ENCODE measurements around the gene SMCO2. TPM values are rescaled to one million over a fixed set of nuclear protein-coding genes. Genes with fewer than 3 reads are reported as not detected.

Gene SMCO2
- total and polyA plus RNA-seq, 9 of the 15 experiments (the other 6 are each of a cell fraction or from before 2014, with no cell fraction given), result not detected

DNA sequence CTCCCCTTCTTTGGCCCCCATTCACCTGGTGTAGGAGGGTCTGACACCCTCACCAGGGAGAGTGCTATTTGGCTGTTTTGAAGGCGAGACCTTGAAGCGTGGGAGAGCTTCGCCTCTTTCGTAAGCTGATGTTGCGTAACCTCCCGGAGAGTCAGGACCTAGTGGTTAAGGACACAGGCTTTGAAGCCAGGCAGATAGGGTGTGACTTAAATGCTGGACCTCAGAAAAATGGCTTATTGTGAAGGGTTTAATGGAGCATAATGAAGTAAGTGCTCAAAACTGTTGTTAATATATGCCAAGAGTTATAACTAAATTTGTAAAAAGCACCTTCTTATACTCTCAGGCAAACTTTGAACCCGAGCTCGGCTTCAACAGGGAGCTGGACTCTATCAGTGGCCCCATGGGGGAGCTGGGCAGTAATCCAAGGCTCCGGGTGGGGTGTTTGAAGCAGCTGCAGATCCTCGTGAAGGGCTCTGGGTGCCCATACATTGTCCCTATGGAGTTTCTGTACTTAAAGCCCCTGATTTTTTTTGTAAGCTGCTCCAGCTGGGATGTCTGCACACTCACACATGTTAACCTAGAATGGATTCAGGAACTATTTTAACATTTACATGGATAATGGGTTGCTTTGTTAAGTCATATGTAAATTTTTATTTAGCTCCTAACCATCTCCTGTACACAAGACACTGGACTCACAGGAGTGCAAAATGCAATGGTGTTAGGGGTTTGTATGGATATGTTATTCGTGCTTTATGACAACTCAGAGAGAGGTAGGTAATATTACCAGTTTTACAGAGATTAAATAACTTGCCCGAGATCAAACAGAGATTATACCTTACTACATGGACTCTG is 103.5 kb downstream of the SMCO2 start (continued):
- TF ChIP-seq ZNF175 (CRISPR knock-in tag; IDR thresholded peaks at IDR 0.05; ENCODE audit: low read depth), result no peak
- no peak for TF ChIP-seq ZNF76 (CRISPR knock-in tag; IDR thresholded peaks at IDR 0.05; ENCODE audit: borderline replicate concordance)
- TF ChIP-seq TRIM24 (IDR thresholded peaks at IDR 0.05), result peak; percentile 86 to 90
- TF ChIP-seq ZKSCAN3 (CRISPR knock-in tag; IDR thresholded peaks at IDR 0.05), result no peak
- TF ChIP-seq HDAC2 (IDR thresholded peaks at IDR 0.05), result 0 out of 2 replicates have a peak, but pooled peaks have one; percentile 22
- no peak for TF ChIP-seq ZSCAN29 (IDR thresholded peaks at IDR 0.05)
- no peak for TF ChIP-seq ZFP30 (CRISPR knock-in tag; IDR thresholded peaks at IDR 0.05; ENCODE audit: borderline replicate concordance)
- TF ChIP-seq ZNF695 (CRISPR knock-in tag; IDR thresholded peaks at IDR 0.05), result no peak
- no peak for TF ChIP-seq ZNF134 (CRISPR knock-in tag; conservative IDR thresholded peaks at IDR 0.05)
- TF ChIP-seq BRCA1 (IDR thresholded peaks at IDR 0.05), result no peak
- no peak for TF ChIP-seq BRCA1 (CRISPR knock-in tag; IDR thresholded peaks at IDR 0.05)
- TF ChIP-seq CTBP1 (IDR thresholded peaks at IDR 0.05; ENCODE audit: borderline replicate concordance), result peak; percentile 20; the same call in 1 of the 2 replicates
- TF ChIP-seq, protein P1, sequence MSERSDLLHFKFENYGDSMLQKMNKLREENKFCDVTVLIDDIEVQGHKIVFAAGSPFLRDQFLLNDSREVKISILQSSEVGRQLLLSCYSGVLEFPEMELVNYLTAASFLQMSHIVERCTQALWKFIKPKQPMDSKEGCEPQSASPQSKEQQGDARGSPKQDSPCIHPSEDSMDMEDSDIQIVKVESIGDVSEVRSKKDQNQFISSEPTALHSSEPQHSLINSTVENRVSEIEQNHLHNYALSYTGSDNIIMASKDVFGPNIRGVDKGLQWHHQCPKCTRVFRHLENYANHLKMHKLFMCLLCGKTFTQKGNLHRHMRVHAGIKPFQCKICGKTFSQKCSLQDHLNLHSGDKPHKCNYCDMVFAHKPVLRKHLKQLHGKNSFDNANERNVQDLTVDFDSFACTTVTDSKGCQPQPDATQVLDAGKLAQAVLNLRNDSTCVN (CRISPR knock-in tag; IDR thresholded peaks at IDR 0.05), result no peak
- 0 out of 2 replicates have a peak, but pooled peaks have one; percentile 24 for TF ChIP-seq ESRRA (IDR thresholded peaks at IDR 0.05; ENCODE audit: borderline replicate concordance, low read depth)
- TF ChIP-seq ZFP1 (CRISPR knock-in tag; IDR thresholded peaks at IDR 0.05), result no peak
- no peak for TF ChIP-seq ZKSCAN8 (CRISPR knock-in tag; IDR thresholded peaks at IDR 0.05)
- no peak for TF ChIP-seq ZNF766 (CRISPR knock-in tag; conservative IDR thresholded peaks at IDR 0.05)
- TF ChIP-seq ZBTB7A (IDR thresholded peaks at IDR 0.05; ENCODE audit: borderline replicate concordance, control insufficient read depth, low read depth, low read length), result no peak
- no peak for TF ChIP-seq ZNF696 (CRISPR knock-in tag; conservative IDR thresholded peaks at IDR 0.05)
- no peak for TF ChIP-seq CUX1 (CRISPR knock-in tag; IDR thresholded peaks at IDR 0.05)
- TF ChIP-seq DPF2 (IDR thresholded peaks at IDR 0.05), result 0 out of 2 replicates have a peak, but pooled peaks have one; percentile 51
- TF ChIP-seq BHLHE40 (IDR thresholded peaks at IDR 0.05; ENCODE audit: low read length), result peak; percentile 26; the same call in 1 of the 2 replicates
- TF ChIP-seq ILK (tag; IDR thresholded peaks at IDR 0.05; ENCODE audit: borderline replicate concordance, low read depth), result no peak
- peak in 1 of 2 experiments; percentile 51; a peak in 1 of 4 replicates for TF ChIP-seq RCOR1 (IDR thresholded peaks at IDR 0.05; ENCODE audit: borderline replicate concordance in 1 of 2, low read depth in 2 of 2, low read length in 2 of 2)

Measured in K562 (cell line).